GOT3 (cell line): ENCODE measurements around the gene PSMC3.

Experiments
- DNase-seq: peaks from one replicate; lab custom pipeline; 2025; ENCODE audit warnings: mixed read lengths; lab: John Stamatoyannopoulos, UW

The PSMC3 gene

DNA sequence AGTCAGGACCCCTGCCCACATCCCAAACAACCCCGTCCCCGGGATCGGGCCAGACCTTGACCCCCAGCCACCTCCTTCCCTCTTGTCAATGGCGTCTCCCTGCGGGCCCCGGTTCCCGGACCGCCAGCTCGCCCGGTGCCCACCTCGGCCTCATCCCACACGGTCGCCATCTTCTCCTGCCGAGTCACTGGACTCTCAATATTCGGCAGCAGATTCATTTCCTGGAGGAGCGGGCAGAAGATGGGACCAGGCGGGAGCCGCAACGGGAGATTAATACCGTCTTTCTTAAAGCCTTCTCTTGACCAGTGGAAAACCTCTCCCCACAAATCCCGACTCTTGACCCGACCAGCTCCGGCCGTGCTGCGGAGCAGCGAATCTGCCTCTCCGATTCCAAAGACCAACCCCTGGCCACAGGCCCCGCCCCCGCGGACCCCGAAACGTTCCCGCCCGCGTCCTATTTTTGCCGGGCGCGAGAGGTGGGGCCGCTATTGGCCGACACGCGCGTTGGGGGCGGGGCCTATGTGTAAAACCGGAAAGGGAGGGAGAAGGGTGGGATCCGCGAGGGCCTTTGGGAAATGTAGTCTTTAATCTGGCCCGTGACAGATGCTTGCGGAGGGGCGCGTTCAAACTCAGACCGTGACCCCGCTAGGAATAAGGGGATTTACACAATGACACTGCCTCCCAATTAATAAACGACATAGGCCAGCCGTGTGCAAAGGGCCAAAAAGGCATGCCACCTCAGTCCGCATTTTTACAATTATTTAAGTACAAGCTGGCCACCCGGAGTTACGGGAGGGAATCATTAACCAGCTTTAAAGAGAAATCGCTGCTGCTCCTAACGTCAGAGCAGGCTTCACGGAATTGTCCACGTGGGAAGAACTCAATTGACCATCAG lies at the start of gene PSMC3:
TSS of gene PSMC3 (minus strand) at position 378 of the 895 bp plus-strand sequence. CDS start at position 218, 160 bp downstream.
- peak; percentile 90 for DNase-seq

DNA sequence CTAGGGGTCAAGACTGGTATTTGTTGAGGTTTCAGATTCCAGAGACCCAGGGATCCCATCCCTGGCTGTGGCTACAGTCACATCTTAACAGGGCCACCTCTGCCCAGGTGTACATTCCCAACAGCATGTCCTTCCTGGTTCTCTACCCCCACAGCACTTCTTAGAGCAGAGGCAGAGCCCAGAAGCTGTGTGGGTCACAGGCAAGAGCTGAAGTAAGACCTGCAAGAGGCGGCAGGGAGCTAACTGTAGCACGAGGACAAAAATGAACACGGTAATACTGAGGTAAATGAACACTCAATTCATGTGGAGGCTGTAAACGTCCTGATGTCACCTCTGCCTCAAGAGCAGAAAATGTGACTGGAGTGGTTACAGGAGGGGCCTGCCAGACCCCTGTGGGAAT lies 44.4 kb upstream of the PSMC3 start:
- DNase-seq: no peak

DNA sequence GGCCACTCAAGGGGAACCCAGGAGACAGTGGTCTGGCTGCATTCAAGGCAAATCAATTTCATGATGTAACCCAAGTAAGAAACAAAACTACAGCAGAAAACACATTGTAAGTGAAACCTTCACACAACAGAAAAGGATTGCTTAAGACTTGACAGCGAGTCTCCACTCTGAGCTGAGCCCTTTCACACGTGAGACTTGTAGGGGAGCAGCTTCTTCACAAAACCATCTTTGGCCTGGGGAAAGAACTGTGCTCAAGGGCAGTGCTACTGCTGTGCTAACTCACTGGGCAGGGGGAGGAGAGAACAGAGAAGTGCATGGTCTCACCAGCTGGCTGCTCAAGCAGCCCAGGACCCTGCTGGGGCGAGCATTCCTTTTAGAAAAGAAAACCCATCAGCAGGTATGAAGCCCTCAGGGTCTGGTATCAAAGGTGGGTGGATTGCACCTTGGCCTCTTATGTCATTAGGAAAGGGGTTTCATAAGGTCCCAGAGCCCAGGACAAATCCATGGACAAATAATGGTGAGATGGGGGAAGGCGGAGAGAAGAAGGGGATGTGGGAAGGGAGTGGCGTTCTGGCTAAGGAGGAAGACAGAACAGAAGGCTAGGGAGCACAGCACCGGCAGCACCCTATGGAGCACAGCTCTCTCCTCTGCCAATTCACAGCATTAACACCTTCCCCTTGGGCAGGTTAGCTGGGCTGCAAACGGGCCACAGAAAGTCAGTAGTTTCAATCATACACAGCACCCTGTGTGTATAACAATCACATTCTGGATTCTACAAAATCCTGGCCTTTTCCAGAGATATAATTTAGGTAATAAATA lies 43.3 kb upstream of the PSMC3 start:
- no peak for DNase-seq

DNA sequence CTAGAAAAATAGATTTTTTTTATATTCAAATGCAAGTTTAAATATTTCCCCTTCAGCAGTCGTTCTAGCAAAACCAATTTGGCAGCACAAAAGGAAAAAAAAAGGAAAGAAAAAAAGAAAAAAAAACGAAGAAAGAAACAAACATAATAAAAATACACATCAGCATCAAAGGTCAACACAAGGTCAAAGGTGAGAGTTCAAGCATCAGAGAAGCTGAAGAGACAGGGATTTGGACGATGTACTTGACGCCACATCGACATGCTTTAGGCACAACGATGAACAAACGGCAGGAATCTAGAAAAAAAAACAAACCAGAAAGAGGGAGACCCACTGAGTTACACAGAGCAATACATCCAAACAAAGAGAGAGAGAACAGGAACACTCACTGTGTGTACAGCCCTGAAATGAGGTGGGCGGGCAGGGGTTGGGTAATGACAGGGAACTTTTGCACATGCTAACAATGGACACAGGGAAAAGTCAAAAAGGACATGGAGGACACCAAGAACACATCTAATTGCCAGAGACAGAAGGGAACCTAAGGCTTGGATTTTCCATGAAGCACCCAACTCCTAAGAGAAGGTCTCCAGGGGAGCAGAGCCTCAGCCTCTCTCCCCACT lies 42.5 kb upstream of the PSMC3 start:
- no peak for DNase-seq

DNA sequence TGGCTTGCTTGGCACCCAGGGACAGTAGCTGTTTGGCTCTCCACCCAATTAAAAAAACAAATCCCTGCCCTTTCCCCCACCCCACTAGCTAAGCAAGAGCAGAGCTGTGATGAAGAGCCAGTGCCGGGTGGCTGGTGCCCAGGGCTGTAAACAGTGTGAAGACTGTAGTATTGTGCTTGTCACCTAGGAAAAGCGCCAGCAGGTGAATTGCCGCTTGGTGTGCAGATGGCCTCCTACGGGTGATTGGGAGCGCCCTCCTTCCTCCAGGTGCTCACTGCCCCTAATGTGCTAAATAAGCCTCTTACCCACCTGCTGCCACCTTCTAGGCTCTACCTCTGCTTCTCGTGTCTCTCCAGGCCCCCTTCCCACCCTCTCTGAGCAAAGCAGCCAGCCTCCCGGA lies 41.1 kb upstream of the PSMC3 start:
- no peak for DNase-seq

DNA sequence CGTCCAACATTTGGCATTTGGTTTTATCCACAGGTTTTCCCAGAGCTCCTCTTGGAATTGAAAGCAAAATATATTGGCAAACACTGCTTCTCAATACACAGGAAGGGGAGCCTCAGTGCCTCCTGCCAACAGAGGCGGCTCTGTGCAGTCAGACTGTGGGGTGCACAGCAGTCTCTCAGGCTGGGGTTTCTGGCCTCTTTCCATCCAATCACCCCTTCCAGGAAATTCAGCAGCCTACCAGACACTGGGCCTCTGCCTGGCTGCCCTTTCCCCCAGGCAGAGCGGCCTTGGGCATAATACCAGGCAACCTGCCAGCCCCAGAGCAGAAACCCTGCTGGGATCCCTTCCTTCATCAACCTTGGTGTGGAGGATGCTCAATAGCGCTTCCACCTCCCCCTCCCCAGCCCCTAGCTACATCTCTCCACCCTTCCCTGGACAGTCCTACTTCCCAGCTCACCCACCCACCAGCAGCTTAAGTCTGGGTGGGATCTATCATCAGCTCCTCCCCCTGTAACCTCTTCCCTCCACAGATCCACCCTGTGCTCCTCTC lies 40.5 kb upstream of the PSMC3 start:
- no peak for DNase-seq

DNA sequence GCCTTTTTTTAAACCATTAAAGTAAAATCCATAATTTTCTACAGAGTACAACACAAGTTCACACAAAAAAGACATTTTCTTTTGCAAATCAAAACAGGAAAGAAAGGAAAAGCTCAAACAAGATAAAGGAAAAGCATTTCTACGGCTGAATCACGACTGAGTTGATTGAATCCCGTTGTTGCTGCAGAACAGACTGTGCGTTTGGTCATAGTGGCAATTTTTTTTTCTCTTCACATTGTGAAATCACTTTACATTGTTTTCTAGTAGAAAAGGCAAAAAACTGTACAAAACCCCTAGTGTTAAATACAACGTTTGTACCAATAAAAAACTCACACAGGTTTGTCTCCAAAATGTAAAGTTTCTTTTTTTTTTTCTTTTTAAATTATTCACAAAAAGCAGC lies 40.0 kb upstream of the PSMC3 start:
- no peak for DNase-seq

DNA sequence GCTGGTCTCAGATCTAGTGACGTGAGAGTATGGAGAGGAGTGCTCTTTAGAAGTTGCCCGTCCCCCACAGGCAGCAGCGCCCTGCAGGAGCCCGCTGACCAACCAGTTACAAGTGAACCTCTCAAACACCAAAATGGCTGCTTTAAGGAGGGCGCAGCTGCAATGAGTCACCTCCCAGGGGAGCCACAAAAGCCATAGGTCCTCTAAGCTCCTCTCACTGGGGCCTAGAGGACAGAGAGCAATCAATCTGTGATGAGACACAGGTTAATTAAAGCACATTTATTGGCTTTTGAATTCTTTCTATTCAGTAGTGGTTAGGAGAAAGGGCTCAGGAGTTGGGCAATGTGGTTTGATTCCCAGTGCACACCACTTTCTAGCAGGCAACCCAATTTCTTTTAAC lies 38.2 kb upstream of the PSMC3 start:
- DNase-seq: no peak

DNA sequence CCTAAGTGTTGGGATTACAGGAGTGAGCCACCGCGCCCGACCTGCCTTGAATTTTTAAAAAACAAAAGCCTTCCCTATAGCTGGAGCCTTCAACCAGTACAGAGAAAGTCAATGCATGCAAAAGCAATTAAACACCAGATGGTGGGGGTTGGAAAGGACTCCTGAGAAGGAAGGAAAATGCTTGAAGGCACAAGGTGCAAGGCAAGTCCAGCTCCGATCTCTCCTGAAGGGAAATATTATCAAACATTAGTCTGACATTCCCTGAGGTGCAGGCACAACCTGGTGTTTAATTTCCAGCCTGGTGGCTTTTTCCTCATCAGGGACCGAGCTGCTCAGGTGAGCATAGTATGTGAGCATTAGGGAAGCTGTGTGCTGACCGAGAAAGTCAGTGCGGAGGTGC lies 35.6 kb upstream of the PSMC3 start:
- DNase-seq: no peak

DNA sequence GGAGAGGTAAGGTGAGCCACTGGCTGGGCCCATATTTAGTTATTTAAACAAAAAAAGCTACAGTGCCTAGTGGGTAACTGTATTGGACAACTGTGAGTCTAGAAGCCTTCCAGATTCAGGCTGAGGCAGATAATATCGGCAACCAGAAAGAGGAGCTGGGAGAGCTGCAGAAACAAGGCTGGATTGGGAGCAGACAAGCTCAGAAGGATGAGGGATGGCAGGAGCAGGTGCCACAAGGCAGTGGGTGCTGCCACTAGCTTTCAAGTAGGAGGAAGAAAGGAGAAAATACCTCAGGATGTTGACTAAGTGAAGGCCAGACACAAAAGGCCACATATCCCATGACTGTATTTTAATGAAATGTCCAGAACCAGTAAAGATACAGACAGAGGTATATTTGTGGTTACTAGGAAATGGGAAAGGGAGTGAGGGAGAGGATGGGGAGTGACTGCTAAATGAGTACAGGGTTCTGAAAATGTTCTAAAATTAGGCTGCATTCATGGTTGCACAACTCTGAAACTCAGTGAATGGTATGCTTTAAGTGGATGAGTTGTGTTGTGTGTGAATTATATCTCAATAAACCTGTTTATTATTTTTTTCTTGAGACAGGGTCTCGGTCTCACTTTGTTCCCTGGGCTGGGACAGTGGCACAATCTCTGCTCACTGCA lies 34.5 kb upstream of the PSMC3 start:
- no peak for DNase-seq

DNA sequence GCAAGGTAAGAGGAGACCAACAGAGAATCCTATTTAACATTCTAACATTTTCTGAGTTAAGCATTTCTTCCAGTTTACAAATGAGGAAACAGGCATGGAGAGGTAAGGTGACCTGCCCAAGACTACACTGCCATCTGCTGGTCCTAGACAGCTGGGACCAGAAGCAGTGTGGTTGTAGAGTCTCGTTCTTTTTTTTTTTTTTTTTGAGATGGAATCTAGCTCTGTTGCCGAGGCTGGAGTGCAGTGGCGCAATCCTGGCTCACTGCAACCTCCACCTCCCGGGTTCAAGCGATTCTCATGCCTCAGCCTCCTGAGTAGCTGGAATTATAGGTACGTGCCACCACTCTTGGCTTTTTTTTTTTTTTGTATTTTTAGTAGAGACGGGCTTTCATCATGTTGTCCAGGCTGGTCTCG lies 28.0 kb upstream of the PSMC3 start:
- DNase-seq: peak; percentile 15

DNA sequence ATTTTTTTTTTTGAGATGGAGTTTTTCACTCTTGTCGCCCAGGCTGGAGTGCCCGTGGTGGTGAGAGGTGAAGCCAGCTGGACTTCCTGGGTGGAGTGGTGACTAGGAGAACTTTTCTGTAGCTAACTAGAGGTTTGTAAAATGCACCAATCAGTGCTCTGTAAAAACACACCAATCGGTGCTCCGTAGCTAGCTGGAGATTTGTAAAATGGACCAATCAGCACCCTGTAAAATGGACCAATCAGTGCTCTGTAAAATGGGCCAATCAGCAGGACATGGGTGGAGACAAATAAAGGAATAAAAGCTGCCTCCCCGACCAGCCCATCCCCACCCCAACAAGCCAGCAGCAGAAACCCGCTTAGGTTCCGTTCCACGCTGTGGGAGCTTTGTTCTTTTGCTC lies 27.1 kb upstream of the PSMC3 start:
- DNase-seq: no peak

DNA sequence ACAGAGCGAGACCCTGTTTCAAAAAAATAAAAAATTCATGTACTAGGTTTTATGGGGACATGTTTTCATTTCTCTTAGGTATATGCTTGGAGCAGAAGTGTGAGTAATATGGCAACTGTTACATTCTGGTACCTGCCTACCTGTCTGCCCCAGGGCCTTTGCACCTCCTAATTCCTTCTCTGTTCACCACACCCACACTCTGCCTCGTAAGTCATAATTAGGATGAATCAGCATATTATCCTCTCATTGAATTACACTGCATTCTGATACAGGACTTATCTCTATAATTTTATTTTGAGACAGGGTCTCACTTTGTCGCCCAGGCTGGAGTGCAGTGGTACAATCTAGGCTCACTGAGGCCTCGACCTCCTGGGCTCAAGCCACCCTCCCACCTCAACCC lies 25.8 kb upstream of the PSMC3 start:
- DNase-seq: no peak

DNA sequence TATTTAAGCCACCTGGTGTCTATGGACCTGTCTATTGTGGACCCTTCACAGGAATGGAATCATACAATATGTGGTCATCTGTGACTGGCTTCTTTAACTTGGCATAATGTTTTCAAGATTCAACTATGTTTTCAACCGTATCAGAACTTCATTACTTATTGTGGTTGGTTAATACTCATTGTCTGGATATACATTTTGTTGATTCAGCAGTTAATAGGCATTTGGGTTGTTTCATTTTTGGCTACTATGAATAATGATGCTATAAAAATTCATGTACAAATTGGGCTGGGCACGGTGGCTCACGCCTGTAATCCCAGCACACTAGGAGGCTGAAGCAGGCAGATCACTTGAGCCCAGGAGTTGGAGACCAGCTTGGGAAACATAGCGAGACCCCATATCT lies 25.2 kb upstream of the PSMC3 start:
- DNase-seq: no peak

DNA sequence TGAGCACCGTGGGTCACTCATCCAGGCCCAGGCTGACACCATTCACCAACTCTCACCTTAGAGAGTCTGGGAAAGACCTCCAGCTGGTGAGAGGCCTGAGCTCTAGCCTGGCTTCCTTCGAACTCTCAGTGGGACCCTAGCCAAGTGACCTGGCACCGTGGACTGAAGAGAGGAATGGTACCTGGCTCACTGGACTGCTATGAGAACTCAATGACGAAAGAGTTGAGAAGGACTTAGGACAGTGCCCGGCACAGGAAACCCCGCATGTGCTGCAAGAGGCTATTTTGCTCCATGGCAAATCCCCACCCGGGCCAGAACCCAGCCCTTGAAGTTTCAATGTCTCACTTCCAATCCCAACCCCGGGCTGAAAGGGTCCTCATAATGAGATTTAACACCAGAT lies 23.3 kb upstream of the PSMC3 start:
- no peak for DNase-seq

DNA sequence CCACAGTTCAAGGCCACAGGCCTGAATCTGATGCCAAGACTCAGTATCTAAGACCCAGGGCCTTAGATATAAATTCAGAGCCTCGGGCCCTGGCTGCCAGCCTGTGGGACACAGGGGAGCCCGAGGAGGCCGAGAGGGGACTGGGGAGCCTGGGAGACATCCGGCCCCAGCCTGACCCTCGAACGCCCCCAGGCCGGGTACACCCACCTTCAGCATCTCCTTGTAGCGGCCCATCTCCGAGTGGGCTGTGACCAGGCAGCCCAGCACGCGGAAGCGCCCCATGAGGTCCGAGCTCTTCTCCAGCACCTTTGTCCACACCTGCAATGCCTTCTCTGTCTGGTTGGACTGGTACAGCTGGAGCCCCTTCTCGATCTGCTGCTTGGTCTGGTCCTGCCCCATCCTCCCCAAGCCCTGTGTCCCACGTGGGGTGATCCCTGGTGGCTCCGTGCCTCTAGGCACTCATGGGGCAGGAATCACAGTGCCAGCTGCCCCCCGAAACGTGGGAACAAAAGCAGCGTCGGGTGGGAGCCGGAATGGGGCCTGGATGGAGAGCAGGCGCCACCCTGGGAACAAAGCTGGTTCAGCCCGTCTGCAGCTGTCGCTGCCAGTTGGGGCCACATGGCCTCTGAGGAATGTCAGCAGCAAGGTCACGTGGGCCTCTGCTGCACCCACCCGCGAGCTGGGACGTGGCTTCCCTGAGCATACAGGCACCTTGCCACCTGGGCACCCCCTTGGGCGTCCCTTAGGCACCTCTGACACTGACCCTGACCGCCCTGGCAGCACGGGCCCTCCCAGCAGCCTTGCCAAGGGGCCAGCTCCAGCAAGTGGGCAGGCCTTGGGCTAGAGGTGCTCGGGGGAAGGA lies 22.6 kb upstream of the PSMC3 start, which contains the start of gene RAPSN:
TSS of gene RAPSN (minus strand) at position 571 of the 862 bp plus-strand sequence. CDS start at position 399, 172 bp downstream.
- no peak for DNase-seq

DNA sequence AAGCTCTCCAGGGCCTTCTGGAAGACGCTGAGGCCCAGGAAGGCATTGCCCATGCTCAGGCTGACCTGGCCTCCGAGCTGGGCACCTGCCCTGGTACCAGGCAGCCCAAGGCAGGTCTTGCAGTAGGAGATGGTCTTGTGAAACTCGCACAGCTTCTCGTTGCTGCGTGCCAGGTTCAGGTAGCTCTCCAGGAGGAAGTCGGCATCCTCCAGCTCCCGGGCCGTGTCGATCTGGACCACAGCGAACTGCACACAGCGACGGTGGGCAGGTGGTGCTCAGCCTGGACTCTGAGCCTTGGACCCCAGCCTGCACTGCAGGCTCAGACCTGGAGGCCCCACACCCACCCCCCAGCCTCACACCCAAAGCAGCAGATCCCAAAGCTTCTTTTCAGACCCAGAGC lies 21.7 kb upstream of the PSMC3 start:
- no peak for DNase-seq

DNA sequence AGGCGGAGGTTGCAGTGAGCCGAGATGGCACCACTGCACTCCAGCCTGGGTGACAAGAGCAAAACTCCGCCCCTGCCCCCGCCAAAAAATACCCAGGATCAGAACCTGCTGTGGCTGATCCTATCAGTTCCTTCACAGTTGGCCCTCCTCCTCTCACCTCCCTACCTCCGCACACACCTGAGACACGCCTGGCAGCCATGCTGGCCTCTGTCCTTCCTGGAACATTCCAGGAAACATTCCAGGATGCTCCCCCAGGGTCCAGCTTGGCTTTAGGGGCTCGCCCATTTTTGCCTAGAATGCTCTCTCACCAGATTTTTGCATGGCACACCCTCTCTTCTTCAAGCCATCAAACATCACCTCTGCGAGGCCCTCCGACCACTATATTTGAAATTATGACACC lies 20.6 kb upstream of the PSMC3 start:
- DNase-seq: no peak

DNA sequence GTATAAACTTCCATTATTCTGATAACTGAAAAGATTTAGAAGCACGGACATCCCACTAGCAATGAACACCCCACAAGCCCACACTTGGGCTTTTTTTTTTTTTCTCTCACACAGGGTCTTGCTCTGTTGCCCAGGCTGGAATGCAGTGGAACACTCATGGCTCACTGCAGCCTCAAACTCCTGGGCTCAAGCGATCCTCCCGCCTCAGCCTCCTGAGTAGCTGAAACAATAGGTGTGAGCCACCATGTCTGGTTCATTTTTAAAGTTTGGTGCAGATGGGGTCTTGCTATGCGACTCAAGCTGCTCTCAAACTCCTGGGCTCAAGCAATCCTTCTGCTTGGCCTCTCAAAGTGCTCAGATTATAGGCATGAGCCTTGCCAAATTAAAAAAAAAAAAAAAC lies 19.6 kb upstream of the PSMC3 start:
- no peak for DNase-seq

DNA sequence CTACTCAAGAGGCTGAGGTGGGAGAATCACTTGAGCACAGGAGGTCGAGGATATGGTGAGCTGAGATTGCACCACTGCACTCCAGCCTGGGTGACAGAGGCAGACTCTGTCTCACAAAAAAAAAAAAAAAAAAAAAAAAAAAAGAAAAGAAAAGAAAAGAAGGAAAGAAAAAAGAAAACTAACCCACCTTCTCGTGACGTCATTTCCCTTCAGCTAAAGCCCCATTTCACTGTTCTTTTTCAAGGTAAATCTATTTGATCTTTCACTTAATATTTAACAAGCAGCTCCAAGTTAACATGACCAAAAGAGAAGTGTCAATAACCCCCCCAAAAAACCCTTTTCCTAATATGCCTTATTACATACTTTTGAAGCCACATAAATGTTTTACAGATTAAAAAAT lies 17.6 kb upstream of the PSMC3 start:
- no peak for DNase-seq
